HG03045 (cell line): ENCODE data around the gene AASDH.
"Not testable (repeated sequence)": the region's sequence is repeated elsewhere in the genome, so short reads cannot be mapped to it uniquely, and the experiment has no call there.

Experiments used
- ATAC-seq: cut with Tn5 transposase; IDR thresholded peaks from one replicate; pipeline ENCODE4 v1.9.1; 2021; ENCODE audit warnings: mild to moderate bottlenecking, moderate library complexity; ENCODE audit not compliant: unreplicated experiment

The AASDH gene

DNA sequence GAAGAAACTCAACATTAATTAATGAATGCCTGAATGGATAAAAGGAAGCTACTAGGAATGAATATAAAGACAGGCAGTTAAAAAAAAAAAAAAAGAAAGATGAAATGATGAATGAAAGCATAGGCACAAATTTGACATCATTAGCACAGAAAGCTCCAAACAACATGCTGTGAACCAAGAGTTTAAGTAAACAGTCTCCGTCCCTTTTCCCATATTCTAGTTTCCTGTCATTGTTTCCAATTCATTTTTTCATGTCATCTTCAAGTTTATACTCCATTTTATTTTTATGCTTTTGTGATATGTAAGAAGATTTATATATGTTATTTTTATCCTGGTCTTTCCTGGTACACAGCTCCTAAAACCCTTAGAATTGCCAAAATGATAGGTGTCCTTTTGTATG, 17.7 kb upstream of the AASDH start:
- ATAC-seq, result no peak

DNA sequence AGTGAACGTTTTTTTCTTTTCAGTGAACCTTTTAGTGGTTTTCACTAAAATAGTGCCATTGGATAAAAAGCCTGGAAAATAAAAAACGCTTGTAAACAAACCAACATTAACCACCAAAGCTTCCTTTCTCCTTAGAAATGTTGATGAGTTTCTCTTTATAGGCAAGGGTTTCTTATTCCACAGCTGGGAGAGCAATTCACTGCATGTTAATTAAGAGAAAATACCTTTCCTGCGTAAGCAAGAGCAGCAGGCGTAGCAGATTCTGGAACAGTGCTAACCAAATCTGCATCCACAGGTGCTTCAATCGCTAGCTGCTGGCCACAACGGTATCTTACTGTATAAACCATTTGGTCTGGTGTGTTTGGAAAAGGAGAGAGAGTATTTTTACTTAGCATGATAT, 13.3 kb upstream of the AASDH start:
- ATAC-seq, result no peak

DNA sequence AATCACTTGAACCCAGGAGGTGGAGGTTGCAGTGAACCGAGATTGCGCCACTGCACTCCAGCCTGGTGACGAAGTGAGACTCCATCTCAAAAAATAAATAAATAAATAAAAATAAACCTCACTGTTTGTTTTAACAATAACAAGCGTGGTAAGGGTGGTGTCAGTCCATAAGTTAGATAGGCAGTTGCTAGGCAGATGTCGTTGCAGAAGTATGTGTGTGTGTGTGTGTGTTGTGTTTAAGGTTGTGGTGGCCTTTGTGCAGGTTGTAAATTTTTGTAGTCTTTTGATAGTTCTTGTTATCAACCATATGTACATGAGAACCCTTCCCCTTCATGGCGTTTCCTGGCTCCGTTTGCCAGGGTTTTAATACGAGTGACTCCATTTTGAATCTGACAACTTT, 4.0 kb upstream of the AASDH start:
- no peak for ATAC-seq

DNA sequence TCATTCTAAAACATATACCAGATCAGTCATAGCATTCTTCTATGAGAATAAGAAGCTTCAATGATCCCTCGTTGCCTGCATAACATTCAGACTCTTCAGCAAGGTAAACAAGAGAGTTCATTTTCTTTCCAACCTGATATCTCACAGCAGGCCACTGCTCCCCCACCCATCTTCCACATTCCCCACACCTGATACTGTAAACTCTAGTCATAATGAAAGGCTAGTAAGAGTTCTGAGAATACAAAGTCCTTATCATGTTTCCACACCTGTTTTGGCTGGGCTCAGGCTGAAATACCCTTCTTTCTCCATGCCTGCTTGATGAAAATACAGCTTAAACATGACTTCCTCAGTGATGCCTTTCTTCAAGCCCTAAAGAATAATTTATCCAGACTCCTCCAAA, 2.3 kb upstream of the AASDH start:
- no peak for ATAC-seq

DNA sequence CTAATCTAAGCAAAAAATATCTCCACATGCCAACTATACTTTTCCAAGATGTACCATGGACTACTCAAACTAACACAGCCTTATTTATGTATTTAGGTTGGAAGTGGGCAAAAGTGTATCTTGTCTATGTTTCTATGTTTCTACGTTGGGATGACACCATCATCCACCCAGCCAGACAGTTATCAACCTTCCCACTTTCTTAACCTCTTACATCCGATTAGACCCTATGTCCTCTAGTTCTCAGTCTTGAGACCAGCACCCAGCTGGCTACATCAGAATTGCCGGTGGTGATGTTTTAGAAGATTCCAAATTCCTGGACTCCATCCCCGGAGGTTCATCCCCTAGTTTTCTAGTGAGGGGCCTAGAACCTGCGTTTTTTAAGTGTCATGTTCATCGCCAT, 1.0 kb upstream of the AASDH start:
- ATAC-seq, result no peak

DNA sequence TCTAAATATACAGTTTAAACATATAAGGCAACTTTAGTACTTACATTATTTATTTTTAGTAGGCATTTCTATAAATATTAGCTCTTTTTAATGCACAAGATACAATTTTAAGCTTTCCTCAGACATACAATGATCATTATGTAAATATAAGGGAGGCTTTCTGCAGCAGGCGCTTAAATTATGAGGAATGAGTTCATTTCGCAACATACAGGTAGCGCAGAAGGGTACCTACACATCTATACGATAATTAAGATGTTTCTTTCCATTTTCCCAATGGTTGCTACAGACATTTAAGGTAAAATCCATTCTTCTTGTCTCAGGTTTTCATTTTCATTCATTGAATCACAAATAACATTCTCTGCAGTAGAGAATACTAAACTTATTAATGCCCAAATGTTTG, 1.2 kb downstream of the AASDH start:
- ATAC-seq, result no peak

DNA sequence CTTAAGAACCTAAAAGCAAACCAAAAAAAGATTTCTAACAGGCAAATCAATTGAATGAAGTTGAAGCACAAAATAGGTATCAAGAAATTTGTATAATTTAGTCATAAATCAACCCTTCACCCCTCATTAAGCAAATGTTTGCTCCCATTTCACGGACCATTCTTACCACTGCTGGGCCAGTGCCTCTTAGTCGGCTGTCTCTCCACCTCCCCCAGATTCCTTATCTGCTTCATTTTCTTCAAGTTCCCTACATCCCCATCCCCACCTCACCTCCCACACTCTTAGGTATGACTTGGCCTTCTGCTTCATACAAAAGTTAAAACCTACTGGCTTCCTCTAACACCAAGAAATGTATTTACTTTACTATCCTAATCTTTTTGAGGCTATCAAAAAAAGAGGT, 11.8 kb downstream of the AASDH start:
- no peak for ATAC-seq

DNA sequence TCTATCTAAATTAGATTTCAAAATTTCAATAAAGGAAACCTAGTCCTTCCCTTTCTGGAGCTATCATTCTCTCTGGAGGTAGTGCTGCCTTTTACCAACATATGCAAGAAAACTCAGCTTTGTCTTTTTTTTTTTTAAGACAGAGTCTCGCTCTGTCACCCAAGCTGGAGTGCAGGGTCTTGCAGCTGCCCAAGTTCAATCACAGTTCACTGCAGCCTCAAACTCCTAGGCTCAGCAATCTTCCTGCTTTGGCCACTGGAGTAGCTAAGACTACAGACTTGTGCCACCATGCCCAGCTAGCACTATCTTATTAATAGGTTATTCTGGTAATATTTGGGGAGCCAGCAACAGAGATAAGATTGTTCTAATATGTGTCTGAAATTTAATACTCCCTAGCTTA, 12.3 kb downstream of the AASDH start:
- no peak for ATAC-seq

DNA sequence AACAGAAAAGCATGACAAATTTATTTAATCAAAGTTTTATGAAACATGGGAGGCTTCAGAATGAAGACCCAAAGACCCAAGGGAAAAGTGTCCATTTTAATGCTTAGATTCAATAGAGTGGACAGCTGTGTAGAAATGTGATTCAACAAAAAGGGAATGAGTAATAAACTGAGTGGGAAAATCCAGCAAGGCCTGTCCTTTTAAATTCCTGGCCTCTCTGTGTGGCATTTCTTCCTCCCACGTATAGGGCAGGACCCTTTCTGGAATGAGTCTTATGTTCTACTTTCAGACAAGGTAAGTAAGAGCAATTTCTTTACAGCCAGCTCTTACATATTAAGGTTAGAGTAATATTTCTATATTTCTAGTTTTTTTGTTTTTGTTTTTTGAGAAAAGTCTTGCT, 14.5 kb downstream of the AASDH start:
- ATAC-seq, result no peak

DNA sequence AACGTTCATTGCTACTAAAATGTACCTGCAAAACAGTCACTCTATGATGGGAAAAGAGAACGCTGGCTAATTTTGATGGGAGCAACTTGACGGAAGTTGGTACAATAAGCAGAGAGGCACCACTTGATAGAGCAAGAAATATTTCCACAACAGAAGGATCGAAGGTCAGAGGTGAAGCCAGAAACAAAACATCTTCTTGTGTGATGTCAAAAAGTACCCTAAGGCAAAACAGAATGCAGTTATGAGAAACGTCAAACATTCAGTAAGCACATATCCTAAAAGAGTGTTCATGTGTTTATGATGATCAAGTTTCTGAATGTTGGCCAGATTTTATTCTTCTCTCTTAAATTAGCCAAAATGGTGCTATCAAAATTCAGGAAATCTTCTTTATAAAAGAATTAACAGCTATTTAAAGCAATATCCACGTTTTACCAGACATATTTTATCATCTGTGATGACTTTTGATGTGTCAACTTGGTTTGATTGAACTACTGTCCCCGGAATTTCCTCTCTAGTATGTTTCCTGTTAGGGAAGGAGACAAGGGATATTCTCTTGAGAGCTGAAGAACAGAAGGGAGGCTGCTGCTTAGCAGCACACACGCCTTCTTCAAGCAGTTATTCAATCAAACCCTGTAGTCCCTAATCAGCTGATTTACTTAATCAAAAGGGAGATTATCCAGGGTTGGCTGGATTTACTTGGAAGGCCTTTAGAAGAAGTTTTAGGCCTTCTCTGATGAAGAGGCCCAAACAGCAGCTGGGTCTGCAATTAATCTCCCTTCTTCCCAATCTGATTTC, 15.7 kb downstream of the AASDH start:
- ATAC-seq, result no peak

DNA sequence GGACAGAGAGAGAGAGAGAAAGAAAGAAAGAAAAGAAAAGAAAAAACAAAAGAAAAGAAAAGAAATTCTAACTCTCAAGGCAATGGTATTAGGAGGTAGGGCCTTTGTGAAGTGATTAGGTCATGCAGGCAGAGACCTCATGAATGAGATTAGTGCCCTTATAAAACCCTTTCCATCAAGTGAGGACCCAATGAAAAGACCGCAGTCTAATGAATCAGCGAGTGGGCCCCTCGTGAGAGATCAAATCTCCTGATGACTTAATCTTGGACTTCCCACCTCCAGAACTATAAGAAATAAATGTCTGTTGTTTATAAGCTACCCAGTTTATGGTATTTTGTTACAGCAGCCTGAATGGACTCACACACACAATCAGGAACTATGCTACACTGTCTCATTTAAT, 16.9 kb downstream of the AASDH start:
- ATAC-seq, result no peak

DNA sequence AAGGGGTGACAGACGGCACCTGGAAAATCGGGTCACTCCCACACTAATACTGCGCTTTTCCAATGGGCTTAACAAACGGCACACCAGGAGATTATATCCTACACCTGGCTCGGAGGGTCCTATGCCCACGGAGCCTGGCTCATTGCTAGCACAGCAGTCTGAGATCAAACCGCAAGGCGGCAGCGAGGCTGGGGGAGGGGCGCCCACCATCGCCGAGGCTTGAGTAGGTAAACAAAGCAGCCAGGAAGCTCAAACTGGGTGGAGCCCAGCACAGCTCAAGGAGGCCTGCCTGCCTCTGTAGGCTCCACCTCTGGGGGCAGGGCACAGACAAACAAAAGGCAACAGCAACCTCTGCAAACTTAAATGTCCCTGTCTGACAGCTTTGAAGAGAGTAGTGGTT, 24.3 kb downstream of the AASDH start:
- ATAC-seq, result not testable (repeated sequence)

DNA sequence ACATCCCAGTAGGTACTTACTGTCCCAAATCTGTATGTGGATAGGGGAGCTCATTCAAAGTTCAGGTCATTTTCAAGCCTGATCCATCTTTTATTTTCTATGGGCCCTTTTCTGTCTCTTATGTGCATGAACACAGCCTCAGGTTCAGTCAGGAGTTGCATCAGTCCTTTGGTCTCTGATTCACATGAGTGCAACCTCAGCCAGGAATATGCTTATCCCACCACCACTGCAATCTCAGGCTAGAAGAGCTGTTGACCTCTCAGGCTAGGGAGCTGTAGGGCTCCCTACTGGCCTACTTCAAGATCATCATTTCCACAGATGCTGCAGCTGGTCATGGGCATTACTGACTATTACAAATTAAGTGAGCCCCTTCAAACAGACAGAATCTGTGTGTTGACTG, 27.2 kb downstream of the AASDH start:
- ATAC-seq, result no peak

DNA sequence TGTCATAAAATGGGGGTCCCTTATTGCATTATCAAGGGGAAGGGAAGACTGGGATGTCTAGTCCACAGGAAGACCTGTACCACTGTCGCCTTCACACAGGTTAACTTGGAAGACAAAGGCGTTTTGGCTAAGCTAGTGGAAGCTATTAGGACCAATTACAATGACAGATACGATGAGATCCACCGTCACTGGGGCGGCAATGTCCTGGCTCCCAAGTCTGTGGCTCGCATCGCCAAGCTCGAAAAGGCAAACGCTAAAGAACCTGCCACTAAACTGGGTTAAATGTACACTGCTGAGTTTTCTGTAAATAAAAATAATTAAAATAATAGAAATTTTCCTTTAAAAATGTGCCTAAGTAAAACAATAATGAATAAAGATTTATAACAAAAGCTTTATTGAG, 30.6 kb downstream of the AASDH start:
- ATAC-seq, result no peak

DNA sequence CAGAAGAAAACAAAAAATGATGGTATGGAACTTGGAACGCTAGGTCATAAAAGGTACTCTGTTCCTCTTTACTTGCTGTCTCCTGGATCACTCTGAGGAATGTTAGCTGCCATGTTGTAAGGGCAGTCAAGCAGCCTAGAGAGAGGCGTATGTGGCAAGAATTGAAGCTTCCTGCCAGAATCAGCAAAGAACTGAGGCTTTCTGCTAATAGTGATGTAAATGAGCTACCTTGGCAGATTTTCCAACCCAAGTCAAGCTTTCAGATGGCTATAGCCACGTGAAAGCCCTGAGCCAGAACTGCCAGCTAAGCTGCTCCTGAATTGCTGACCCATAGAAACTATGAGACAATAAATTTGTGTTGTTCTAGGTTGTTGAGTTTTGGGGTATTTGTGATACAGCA, 38.7 kb downstream of the AASDH start:
- no peak for ATAC-seq

DNA sequence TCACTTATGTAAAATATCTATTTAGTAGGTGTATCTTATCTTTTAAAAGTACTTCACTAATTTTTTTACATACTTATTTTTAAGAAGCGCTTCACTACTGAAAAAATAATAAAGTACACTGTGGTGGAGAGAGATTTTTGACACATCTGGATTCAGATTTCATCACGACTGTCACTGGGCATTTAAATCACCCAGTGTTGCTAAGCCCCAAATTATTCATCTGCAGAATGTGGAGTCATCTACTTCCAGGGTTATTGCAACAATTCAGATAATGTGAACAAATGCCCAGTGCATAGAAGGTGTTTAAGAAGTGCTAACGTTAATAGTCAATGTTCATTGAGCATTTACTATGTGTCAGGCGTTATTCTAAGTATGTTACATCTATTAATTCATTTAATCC, 41.8 kb downstream of the AASDH start:
- ATAC-seq, result no peak

DNA sequence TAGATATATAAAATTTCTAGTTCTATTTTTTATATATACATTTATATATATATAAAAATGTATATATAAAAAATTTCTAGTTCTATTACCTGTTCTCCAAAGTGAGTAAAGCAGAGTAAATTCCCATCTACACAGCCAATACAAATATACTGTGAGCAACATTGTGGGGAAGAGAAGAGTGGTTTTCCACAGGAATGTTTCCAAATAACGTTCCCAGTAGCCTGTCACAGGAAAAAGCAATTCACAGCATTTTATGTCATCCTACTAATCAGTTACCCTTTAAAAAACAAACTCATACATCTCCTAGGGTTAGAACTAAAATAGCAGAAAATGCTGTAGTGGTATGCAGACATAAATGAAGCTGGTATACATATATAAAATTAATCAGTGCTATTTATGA, 44.5 kb downstream of the AASDH start:
- ATAC-seq, result no peak

DNA sequence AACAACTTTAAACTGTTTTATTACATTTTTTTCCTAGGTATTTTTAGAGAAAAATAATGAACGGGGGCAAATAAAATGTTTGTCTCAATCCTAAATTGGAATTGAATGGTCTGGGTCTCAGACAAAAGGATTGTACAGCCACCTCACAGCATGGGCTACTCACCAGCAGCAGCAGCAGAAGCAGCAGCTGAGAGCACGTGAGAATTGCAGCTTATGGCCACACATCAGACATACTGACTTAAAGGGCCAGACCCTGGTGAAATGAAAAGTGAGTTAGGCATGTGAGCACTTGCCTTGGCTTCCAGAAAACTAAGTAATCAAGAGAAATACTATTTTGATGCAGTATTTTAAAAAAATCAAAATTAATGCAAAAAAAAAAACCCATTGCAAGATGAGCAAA, 56.6 kb downstream of the AASDH start:
- no peak for ATAC-seq

DNA sequence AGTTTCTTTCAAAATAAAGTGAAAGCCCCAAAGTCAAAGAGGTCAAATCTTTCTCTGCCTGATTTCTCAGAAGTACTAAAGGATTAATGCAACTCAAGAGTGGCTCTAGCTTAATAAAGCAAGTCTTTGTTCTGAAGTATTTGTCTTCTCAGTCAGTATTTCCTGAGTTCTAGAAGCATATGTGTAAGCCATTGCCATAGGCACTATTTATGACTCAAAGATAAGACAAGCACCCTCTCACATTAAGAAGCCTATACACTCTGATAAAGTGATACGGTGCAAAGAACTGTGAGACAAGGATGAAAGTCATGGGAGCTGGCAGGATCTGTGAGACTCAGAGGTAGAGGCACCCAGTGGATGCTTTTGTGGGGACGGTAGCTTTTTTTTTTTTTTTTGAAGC, 60.9 kb downstream of the AASDH start:
- no peak for ATAC-seq

DNA sequence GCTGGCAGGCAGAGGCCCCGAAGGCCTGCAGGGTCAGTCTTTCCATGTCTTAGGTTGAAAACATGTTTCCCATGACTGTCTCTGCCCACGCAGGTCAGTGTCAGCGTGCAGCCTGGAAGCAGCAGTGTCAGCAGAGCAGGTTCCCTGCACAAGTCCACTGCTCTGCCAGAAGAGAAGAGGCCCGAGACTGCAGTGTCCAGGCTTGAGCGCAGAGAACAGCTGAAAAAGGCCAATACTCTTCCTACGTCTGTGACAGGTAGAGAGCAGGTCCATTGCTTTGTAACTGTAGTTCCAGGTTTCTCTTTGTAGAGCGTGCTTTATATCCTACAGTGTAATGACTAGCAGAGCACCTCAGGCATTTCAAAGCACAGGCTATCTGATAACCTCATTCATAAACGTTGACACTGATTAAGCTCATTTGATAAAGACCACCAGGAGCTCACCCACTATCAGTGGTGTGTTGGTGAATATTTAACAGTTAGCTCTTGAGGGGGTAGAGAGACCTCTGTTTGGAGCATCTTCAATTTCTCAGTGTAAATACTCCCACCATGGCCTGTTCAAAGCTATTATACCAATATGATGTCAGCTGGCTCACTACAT, 63.2 kb downstream of the AASDH start:
- no peak for ATAC-seq

DNA sequence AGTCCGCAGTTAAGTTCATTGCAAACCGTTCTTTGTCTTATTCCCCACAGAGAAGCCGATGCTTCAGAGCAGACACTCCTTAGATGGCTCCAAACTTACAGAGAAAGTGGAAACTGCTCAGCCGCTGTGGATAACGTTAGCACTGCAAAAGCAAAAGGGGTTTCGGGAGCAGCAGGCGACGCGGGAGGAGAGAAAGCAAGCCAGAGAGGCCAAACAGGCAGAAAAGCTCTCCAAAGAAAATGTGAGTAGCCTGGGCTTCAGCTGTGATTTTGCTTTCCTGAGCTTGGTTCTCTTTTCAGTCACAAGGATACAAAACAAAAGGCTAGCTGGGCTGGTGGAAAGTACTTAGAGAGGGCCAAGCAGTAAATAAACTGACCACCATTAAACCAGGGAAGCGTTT, 64.0 kb downstream of the AASDH start:
- ATAC-seq, result no peak

DNA sequence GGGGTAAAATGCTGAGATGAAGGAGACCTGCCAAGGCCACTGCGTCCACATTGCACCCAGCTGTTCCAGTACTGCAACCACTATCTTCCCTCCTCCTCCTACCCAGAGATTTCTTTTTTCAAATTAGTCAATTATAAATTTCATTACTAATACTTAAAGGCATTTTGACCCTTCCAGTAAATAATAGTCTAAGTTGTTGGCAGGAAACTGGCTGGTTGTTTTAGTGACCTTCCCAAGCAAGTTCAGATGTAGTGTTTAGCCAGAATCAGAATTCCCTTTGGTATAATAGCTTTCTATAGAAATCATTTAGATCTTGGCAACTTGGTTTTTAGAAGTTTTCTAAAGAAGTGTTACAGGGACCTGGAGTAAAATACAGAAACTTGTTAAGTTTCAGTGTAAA, 66.0 kb downstream of the AASDH start:
- ATAC-seq, result no peak

DNA sequence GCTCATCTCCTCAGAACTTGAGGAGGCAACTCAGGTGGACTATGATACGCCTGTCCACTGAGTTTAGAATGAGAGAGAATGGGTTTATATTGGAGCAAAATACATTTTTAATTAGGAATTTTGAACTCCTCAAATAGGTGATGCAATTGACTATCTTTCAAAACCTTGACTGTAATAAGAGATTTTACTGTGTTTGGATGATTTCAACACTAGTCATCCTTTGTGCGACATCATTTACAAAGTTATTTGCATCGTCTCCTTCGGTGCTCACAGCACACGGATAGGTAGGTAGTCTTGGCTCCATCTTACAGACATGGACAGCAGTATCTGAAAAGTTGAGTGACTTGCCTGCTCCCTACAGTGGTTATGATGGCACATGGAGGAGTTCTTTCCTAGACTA, 67.0 kb downstream of the AASDH start:
- no peak for ATAC-seq
